Measurements from ENCODE around the gene BCL3. TPM values are rescaled to one million over a fixed set of nuclear protein-coding genes. Genes with fewer than 3 reads are reported as not detected.
"Not testable (repeated sequence)": the region's sequence is repeated elsewhere in the genome, so short reads cannot be mapped to it uniquely, and the experiment has no call there.

Gene BCL3
- total RNA-seq, 2 donors from 2014 or later, result 83.8 to 124 TPM

GRCh38 chr19:44718441-44719261, 29.9 kb upstream of the BCL3 start:
- DNase-seq (ENCODE audit: low spot score in 2 of 2) (no peak), ATAC-seq (no peak)
- H3K36me3 Mint-ChIP-seq, result peaks cover 9 to 16% of the 10 kb centered on the region in 2 donors
- peak overlapping the region in 1 of 2 donors; percentile 77 for H3K27ac Mint-ChIP-seq
- peaks cover 10 to 18% of the 10 kb centered on the region in 2 donors for H3K9me3 Mint-ChIP-seq

DNA sequence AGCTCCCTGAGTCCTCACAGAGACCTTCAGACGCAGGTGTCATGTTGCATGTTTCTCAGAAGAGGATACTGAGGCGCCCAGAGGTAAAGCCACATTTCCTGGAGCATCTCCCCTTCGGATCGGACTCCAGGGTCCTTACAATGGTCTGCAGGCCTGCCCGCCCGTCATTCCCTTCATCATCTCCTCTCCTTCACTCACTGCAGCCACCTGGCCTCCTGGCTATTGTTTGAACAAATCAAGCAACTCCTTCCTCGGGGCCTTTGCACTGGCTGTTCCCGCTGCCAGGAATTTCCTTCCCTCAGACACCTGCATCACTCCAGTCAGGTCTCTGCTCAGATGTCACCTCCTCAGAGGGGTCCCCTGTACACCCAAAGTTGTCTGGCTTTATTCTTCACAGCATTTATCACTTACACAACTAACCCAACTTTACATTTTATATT, 29.2 kb upstream of the BCL3 start:
- Mint-ChIP-seq H3K9me3 (peaks cover 10 to 18% of the 10 kb centered on the region in 2 donors), H3K27ac (no peak overlapping the region), H3K36me3 (peaks cover 9 to 16% of the 10 kb centered on the region in 2 donors)
- DNase-seq (ENCODE audit: low spot score in 2 of 2) (no peak), ATAC-seq (no peak)

GRCh38 chr19:44720396-44720795, 28.1 kb upstream of the BCL3 start:
- H3K9me3 Mint-ChIP-seq; H3K36me3 Mint-ChIP-seq; DNase-seq (ENCODE audit: low spot score in 2 of 2); H3K27ac Mint-ChIP-seq; ATAC-seq: not testable (repeated sequence)

- ATAC-seq (no peak), DNase-seq (ENCODE audit: low spot score in 2 of 2) (no peak)
- Mint-ChIP-seq H3K27ac (no peak overlapping the region), H3K36me3 (no peaks in the 10 kb centered on the region), H3K9me3 (peaks cover 0 to 1% of the 10 kb centered on the region in 2 donors)
Observed at GRCh38 chr19:44720945-44721344, 27.6 kb upstream of the BCL3 start.

- not testable (repeated sequence) for H3K9me3 Mint-ChIP-seq; H3K27ac Mint-ChIP-seq; ATAC-seq; H3K36me3 Mint-ChIP-seq; DNase-seq (ENCODE audit: low spot score in 2 of 2)
Observed at GRCh38 chr19:44721369-44721768, 27.1 kb upstream of the BCL3 start.

- Mint-ChIP-seq H3K36me3 (no peaks in the 10 kb centered on the region), H3K9me3 (no peaks in the 10 kb centered on the region), H3K27ac (no peak overlapping the region)
- peak in 1 of 2 donors; percentile 19 for ATAC-seq
- DNase-seq (ENCODE audit: low spot score in 2 of 2), result no peak
Observed at GRCh38 chr19:44722131-44723121, 26.1 kb upstream of the BCL3 start.

DNA sequence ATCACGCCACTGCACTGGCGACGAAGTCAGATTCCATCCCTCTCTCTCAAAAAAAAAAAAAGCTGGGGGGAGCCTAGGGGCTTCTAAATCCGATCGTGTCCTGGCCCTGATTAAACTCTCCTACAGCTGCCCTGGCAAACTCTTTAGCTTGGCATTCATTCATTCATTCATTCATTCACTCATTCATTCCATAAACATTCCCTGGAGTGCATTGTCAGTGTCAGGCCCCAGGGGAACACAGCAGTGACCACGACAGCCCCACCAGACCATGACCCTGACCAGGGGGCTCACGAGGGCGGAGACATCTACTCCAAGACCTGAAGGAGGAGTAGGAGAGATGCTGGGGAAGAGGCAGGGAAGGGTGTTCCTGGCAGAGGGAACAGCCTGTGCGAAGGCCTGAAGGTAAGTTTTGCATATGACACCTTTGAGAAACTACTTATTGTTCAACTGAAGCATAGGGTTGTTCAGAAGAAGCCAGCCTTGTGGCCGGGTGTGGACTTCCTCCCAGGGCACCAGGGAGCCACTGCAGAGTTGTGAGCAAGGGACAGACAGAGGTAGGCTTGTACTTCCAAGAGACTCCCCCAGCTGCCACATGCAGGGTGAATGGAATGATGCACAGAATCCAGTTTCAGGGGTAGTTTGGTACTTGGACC, 25.1 kb upstream of the BCL3 start:
- Mint-ChIP-seq H3K27ac (no peak overlapping the region), H3K9me3 (no peaks in the 10 kb centered on the region), H3K36me3 (no peaks in the 10 kb centered on the region)
- peak; percentile 44 to 69 for ATAC-seq
- no peak for DNase-seq (ENCODE audit: low spot score in 2 of 2)

GRCh38 chr19:44723952-44724319, 24.6 kb upstream of the BCL3 start:
- ATAC-seq (peak; percentile 90 to 96), DNase-seq (ENCODE audit: low spot score in 2 of 2) (peak; percentile 82 to 84)
- Mint-ChIP-seq H3K9me3 (no peaks in the 10 kb centered on the region), H3K36me3 (no peaks in the 10 kb centered on the region), H3K27ac (peak overlapping the region in 1 of 2 donors; percentile 43)

GRCh38 chr19:44725251-44725650, 23.3 kb upstream of the BCL3 start:
- ATAC-seq (peak in 1 of 2 donors; percentile 45), DNase-seq (ENCODE audit: low spot score in 2 of 2) (no peak)
- no peaks in the 10 kb centered on the region for H3K9me3 Mint-ChIP-seq
- no peak overlapping the region for H3K27ac Mint-ChIP-seq
- no peaks in the 10 kb centered on the region for H3K36me3 Mint-ChIP-seq

DNA sequence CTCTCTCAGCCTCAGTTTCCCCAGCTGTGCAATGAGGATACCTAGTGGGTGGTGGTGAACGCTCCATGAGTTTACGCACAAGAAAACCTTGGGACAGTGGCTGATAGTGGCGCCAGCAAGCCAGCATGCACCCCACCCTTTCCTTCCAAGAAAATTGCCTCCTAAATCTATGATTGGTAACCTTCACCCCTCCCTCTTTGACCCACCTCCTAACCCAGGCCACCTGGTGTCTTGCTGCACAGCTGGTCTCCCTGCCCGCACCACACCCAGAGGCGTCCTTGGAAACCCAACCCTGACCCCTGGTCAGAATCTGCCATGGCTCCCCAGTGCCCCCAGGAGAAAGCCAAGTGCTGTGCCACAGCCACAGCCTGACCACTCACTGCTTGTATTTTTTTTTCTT, 22.8 kb upstream of the BCL3 start:
- Mint-ChIP-seq H3K9me3 (no peaks in the 10 kb centered on the region), H3K36me3 (no peaks in the 10 kb centered on the region), H3K27ac (no peak overlapping the region)
- no peak for DNase-seq (ENCODE audit: low spot score in 2 of 2)
- ATAC-seq, result no peak

DNA sequence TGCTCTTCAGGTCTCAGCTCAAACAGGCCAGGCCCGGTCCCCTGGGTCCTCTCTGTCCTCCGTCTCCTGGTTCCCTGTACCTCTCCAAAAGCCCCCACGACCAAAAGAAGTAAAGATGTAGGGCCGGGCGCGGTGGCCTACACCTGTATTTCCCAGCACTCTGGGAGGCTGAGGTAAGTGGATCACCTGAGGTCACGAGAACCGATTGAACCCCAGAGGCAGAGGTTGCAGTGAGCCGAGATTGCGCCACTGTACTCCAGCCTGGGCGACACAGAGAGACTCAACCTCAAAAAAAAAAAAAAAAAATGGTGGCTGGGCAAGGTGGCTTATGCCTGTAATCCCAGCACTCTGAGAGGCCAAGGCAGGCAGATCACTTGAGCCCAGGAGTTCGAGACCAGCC, 22.0 kb upstream of the BCL3 start:
- no peak overlapping the region for H3K27ac Mint-ChIP-seq
- DNase-seq (ENCODE audit: low spot score in 2 of 2) (no peak), ATAC-seq (no peak)
- no peaks in the 10 kb centered on the region for H3K36me3 Mint-ChIP-seq
- no peaks in the 10 kb centered on the region for H3K9me3 Mint-ChIP-seq

DNA sequence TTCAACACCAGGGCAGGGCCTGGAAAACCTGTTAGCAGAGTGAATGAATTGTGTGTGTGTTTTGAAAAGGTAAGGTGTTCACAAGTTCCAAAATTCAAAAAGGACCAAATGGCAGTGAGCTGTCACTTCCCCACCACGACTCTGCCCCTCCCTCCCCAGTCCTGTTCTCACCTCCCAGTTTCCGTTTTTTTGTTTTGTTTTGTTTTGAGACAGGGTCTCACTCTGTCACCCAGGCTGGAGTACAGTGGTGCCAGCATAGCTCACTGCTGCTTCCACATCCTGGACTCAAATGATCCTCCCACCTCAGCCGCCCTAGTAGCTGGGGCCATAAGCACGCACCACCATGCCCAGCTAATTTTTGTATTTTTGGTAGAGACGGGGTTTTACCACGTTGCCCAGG, 20.3 kb upstream of the BCL3 start:
- Mint-ChIP-seq H3K27ac (peak overlapping the region in 1 of 2 donors; percentile 2), H3K9me3 (no peaks in the 10 kb centered on the region), H3K36me3 (no peaks in the 10 kb centered on the region)
- ATAC-seq (peak; percentile 16 to 19), DNase-seq (ENCODE audit: low spot score in 2 of 2) (no peak)

DNA sequence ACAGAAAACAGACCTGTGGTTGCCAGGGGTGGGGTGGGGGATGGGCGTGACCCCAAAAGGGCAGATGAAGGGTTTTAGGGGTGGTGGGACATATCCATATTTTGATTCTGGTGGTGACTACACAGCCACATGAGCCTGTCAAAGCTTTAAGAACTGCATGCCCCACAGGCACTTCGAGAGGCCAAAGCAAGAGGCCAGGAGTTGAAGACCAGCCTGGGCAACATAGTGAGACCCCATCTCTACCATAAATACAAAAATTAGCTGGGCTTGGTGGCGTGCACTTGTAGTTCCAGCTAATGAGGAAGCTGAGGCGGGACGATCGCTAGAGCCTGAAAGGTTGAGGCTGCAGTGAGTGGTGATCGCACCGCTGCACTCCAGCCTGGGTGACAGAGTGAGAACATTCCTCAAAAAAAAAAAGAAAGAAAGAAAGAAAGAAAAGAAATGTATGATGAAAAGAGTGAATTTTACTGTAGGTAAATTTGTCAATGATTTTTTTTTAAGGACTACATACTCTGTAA, 18.9 kb upstream of the BCL3 start:
- Mint-ChIP-seq H3K9me3 (no peaks in the 10 kb centered on the region), H3K36me3 (no peaks in the 10 kb centered on the region), H3K27ac (no peak overlapping the region)
- ATAC-seq (no peak), DNase-seq (ENCODE audit: low spot score in 2 of 2) (no peak)

- Mint-ChIP-seq H3K27ac (no peak overlapping the region), H3K36me3 (no peaks in the 10 kb centered on the region), H3K9me3 (no peaks in the 10 kb centered on the region)
- DNase-seq (ENCODE audit: low spot score in 2 of 2), result no peak
- ATAC-seq, result no peak
Observed at GRCh38 chr19:44731081-44731480, 17.4 kb upstream of the BCL3 start.

DNA sequence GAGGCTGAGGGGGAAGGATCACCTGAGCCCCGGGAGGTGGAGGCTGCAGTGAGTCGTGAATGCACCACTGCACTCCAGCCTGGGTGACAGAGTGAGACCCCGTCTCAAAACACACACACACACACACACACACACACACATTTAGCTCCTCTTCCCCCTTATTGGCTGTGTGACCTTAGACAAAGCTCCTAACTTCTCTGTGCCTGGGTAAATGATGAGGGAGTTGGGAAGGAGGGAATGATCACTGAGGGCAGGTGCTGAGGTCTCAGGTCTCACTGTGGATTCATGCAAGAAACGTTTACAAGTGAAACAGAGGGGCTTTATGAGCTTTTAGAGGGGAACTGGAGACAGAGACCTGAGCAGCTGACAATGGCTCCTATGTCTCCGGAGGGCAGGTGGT, 16.9 kb upstream of the BCL3 start:
- DNase-seq (ENCODE audit: low spot score in 2 of 2), result no peak
- no peaks in the 10 kb centered on the region for H3K9me3 Mint-ChIP-seq
- no peak for ATAC-seq
- H3K27ac Mint-ChIP-seq, result no peak overlapping the region
- H3K36me3 Mint-ChIP-seq, result no peaks in the 10 kb centered on the region

GRCh38 chr19:44732235-44733014, 16.1 kb upstream of the BCL3 start:
- DNase-seq (ENCODE audit: low spot score in 2 of 2), result no peak
- Mint-ChIP-seq H3K36me3 (no peaks in the 10 kb centered on the region), H3K9me3 (no peaks in the 10 kb centered on the region), H3K27ac (no peak overlapping the region)
- no peak for ATAC-seq

All from activated naive CD4-positive, alpha-beta T cell treated with anti-CD3 and anti-CD28 coated beads, Interleukin-2, amount 50 U/mL, for 72 hours (primary cell).